Keratinocyte (primary cell): ENCODE results near the gene UTS2B.

Experiments
- EZH2 ChIP-seq: IDR thresholded peaks from one replicate; pipeline ENCODE4 v1.6.1; 2012; ENCODE audit warnings: inconsistent platforms, mild to moderate bottlenecking, low read length, moderate library complexity
- TF ChIP-seq, protein P1 (sequence below), 3 experiments: IDR thresholded peaks in 1 of 3; conservative IDR thresholded peaks in 1 of 3; optimal IDR thresholded peaks in 1 of 3; 2 replicates in 2 of 3; 3 replicates in 1 of 3; pipeline versions ENCODE3 to v1.5.1; 2011; ENCODE audit warnings: low read length in 3 of 3, mild to moderate bottlenecking in 3 of 3, moderate library complexity in 2 of 3, control low read depth in 1 of 3, inconsistent platforms in 1 of 3; ENCODE audit not compliant: insufficient read depth in 2 of 3; ENCODE audit errors: extremely low read depth in 1 of 3

DNA sequence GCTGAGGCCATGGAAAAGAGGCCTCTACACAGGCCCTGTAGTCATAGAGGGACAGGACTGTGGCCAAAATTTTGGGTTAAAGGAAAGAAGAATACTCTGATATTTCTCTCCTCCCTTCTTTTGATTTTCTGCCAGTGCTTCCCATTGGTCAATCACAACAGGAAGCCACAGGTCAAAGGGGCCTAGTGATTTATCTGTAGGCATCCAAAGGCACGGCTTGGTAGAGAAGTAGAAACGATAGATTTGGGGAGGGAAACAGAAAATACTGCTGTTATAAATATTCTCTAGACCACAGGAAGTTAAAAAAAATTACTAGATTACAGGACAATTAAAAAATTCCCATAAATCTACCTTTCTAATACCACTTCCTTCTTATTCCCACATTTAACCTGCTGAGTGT, 2.8 kb downstream of the UTS2B start:
- TF ChIP-seq, protein P1, sequence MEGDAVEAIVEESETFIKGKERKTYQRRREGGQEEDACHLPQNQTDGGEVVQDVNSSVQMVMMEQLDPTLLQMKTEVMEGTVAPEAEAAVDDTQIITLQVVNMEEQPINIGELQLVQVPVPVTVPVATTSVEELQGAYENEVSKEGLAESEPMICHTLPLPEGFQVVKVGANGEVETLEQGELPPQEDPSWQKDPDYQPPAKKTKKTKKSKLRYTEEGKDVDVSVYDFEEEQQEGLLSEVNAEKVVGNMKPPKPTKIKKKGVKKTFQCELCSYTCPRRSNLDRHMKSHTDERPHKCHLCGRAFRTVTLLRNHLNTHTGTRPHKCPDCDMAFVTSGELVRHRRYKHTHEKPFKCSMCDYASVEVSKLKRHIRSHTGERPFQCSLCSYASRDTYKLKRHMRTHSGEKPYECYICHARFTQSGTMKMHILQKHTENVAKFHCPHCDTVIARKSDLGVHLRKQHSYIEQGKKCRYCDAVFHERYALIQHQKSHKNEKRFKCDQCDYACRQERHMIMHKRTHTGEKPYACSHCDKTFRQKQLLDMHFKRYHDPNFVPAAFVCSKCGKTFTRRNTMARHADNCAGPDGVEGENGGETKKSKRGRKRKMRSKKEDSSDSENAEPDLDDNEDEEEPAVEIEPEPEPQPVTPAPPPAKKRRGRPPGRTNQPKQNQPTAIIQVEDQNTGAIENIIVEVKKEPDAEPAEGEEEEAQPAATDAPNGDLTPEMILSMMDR (optimal IDR thresholded peaks at IDR 0.05 in 1 of 3, IDR thresholded peaks at IDR 0.05 in 1 of 3, conservative IDR thresholded peaks at IDR 0.05 in 1 of 3; ENCODE audit: extremely low read depth in 1 of 3, insufficient read depth in 2 of 3, low read length in 3 of 3): no peak
- TF ChIP-seq EZH2: no peak
